Measurements from ENCODE around the gene LHFPL4.

DNA sequence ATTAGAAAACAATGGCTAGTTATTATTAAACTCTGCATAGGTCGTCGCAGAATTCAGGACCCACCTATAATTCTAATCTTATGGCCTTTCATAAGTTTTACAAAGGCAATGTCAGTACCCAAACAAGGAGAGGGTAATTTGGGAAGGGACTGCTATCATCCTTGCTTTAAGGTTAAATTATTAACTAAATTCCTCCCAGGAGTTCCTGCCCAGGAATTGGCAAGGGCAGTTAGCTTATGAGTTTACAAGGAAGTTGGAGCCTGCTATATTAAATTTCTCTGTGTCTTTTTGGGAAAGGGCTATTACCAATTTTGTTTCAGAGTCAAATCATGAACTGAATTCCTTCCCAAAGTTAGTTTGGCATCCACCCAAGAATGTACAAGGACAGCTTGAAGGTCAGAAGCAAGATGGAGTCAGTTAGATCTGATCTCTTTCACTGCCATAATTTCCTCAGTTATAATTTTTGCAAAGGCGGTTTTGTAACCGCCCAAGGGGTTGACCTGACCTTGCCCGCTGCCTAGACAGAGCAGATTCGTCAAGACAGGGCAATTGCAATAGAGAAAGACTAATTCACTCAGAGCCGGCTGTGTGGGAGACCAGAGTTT is 45.3 kb upstream of the LHFPL4 start:
- TF ChIP-seq, protein P1, sequence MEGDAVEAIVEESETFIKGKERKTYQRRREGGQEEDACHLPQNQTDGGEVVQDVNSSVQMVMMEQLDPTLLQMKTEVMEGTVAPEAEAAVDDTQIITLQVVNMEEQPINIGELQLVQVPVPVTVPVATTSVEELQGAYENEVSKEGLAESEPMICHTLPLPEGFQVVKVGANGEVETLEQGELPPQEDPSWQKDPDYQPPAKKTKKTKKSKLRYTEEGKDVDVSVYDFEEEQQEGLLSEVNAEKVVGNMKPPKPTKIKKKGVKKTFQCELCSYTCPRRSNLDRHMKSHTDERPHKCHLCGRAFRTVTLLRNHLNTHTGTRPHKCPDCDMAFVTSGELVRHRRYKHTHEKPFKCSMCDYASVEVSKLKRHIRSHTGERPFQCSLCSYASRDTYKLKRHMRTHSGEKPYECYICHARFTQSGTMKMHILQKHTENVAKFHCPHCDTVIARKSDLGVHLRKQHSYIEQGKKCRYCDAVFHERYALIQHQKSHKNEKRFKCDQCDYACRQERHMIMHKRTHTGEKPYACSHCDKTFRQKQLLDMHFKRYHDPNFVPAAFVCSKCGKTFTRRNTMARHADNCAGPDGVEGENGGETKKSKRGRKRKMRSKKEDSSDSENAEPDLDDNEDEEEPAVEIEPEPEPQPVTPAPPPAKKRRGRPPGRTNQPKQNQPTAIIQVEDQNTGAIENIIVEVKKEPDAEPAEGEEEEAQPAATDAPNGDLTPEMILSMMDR (conservative IDR thresholded peaks at IDR 0.05; ENCODE audit: low read length): no peak
- no peak for TF ChIP-seq EZH2phosphoT487 (IDR thresholded peaks at IDR 0.05; ENCODE audit: borderline replicate concordance, low read depth, low read length)

Data from OCI-LY7 (cell line).